D341Med (cell line): ENCODE results near the gene HS2ST1.

Experiments
- DNase-seq: peaks from one replicate; pipeline ENCODE4 v3.0.0; 2012; ENCODE audit warnings: low spot score

The HS2ST1 gene

GRCh38 chr1:87141556-87141955, 227.1 kb downstream of the HS2ST1 start:
- DNase-seq: no peak

- DNase-seq: no peak
These were observed 229.1 kb downstream of the HS2ST1 start for GRCh38 chr1:87143413-87144135.

GRCh38 chr1:87144316-87144895, 230.0 kb downstream of the HS2ST1 start:
- DNase-seq: no peak

DNA sequence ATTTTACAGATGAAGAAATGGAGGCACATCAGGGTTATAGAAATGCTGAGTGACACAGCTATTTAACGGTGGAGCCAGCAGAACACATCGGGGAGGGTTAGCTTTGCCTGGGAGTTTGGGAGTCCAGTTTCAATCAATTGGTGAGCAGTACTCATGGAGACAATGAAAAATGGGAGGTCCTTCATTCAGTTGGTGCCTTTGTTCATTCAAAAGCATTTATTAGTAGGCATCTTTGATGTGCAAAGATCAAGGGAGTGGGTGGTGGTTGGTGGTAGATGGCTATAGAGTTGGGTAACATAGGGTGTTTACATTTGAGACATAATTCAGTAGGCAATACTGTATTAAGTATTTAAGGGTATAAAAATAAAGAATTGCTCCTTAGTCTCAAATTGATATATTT, 230.5 kb downstream of the HS2ST1 start:
- DNase-seq: no peak

DNA sequence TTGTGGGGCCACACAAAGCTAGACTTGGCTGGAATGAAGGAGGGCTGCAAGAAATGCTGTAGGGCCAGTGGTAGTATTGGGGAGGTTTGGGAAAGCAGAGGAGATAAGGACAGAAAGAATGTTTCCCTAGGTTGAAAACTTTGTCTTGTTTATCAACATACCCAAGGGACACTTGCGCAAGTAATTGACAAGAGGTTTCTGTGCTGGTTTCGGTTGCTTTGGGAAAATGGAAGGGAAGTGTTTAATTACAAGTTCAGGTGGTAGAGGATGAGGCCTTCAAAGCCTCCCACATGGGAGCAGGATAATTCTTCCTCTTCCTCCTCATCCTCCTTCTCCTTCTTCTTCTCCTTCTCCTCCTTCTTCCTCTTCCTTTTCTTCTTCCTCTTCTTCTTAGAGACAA, 232.1 kb downstream of the HS2ST1 start:
- no peak for DNase-seq

DNA sequence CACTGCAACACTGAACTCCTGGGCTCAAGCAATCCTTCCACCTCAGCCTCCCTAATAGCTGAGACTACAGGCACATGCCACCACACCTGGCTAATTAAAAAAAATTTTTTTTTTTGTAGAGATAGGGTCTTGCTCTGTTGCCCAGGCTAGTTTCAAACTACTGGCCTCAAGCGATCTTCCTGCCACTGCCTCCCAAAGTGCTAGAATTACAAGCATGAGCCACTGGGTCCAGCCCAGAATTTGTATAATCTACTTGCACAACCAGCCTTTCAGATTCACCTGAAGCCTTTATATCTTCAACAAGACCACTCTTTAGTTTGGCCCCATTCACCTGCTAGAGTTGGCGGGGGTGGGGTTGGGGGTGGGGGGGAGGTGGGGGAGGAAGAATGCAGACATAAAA, 232.6 kb downstream of the HS2ST1 start:
- no peak for DNase-seq

DNA sequence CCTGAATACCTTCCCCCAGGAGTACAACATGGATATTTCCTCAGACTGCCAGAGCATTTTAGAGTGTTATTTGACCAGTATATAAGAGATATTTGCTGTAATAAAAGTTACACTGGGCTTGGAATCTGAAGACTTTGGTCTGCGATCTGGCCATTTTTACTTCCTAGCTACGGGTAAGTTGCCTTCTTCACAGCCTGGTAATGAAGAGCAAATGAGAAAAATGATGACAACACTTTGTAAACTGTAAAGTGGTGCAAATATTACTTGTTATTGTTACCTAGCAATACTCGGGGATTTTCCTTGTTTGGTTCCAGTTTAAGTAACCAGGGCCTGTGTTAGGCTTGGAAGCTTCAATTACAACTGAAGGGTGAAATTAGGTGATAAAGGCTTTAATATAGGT, 233.4 kb downstream of the HS2ST1 start:
- DNase-seq: no peak

DNA sequence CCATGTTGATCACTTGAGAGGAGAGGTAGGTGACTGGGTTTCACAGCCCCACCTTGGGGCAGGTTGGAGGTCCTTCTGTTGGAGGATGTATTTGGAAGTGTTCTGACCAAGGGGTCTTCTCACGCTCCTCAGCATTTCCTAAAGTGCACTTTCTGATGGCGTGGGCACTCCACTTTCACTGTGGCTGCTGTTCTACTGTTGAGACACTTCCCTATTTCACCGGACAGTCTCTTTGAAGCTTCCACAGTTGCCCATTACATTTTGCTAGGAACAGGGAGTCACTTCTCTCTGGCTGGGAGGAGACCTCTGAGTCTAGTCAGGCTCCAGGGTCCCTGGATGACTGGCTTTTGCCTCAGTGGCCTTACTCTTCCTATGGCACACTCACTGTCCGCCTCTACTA, 234.2 kb downstream of the HS2ST1 start:
- no peak for DNase-seq

DNA sequence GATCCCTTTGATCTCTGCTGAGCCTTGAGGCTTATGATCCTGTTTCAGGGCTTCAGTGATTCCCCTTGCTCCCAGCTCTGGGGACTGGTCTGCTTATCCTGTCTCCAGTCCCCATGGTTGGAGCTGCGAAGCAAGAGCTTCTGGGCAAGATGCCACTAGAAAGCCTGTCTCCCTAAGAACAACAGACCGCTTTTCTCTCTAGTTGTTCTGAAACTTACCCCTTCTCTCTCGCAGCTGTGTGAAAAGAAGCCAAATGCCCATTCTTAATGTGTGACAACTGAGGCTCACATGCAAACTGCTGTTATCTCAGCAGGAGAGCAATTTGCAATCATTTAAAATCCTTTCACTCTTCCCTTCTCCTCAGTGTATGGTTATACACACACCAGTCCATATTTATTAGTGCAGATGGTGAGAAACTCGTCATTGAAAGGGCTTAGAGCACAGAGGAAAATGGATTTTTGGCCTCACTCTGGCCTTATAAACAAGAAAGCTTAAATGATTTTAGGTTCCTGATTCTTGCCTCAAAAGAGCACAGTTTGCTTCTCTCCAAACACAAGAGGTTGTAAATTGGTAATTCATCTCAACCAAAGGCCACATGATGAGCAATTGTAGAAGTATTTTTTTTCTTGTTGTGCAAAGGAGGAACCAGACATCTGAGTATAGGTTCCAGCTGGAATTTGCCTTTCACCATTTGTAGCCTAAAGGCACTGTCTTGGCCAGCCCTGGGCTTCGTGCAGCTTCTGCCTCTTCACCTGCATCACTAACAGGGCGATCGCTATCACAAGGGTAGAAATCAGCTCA, 235.0 kb downstream of the HS2ST1 start:
- no peak for DNase-seq

DNA sequence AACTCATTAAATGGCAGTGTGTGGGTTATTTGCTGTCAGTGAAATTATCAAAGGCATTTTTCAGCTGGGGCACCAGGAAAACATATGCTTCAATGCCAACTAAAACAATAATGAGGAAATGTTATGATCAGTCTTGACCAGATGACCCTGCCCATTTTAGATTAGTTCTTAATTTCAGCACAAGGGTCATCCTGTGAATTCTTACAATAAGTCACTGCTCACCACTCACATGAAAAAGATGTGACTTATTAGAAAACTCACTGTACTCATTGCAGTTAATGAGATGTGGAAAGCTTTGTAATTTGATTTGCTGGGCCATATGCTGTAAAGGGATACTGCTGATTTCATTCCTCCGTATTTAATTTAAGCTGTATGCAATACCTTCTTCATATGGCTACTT, 235.7 kb downstream of the HS2ST1 start:
- no peak for DNase-seq

DNA sequence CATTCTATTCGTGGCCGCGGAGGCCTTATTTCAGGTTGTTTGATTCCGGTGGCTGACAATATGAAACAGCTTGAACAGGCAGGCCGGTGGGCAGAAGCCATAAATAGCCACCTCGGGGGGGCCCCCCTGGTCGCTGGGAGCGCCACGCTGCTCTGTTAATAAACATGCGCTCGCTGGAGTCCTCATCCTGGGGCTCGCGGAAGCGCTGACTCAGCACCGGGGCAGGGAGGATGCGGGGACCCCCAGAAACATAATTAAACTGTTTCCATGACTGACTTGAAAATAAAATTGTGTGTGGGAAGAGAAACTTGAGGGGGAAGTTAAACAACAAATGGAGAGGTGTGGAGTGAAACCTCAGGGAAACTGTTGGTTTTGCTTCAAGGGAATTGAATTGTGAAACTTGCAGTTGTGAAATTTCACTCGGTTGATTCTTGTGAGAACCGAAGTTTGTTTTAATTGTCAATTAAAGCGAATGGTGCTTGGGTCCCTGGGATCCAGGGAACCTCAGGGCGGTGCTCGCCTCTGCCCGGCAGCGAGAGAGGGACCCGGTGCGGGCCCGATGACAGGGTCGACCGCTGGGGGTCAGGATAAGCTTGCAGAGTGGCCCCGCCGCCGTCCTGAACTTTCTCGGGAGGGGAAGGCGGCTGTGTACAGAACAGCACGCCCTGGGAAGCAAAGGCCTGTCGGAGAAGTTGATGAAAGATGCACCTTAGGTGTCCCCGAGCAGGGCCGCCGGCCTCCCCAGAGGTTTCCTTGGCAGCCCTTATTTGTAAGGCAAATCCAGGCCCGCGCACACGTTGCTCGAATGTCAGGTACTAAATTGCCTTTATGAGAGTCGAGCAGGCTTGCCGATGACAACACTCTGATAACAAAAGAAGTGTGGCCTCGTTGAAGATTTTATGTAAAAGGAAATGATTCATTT, 237.3 kb downstream of the HS2ST1 start:
- DNase-seq: peak; percentile 88

GRCh38 chr1:87154384-87154783, 239.9 kb downstream of the HS2ST1 start:
- DNase-seq: no peak

- no peak for DNase-seq
These were observed 240.7 kb downstream of the HS2ST1 start for GRCh38 chr1:87155170-87155569.

- DNase-seq: no peak
These were observed 241.2 kb downstream of the HS2ST1 start for GRCh38 chr1:87155648-87156047.

DNA sequence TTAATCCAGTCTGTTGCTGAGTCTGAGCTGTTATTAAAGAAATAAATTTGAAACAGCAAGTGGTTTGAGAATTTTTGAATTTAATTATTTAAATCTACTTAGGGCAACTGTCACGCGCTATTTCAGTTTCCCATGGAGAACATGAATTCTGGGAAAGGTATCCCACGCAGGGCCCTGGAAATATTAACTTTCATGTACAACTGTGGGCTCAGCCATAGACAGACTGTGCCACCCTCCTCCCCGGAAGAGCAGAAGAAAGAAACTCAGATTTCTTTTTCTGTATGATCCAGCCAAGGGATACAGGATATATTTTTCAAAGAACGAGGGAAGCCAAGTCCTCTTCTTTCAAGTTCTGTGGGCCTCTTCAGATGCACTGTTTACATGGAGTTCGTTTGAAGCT, 241.7 kb downstream of the HS2ST1 start:
- DNase-seq: no peak

- no peak for DNase-seq
These were observed 245.0 kb downstream of the HS2ST1 start for GRCh38 chr1:87159378-87159915.
